GM19351 (cell line): Measurements from ENCODE around the gene HLA-B.

Experiments
- ATAC-seq: cut with Tn5 transposase; IDR thresholded peaks from one replicate; pipeline ENCODE4 v1.9.1; 2021; ENCODE audit warnings: mild to moderate bottlenecking, moderate library complexity; ENCODE audit not compliant: unreplicated experiment

Gene HLA-B

GRCh38 chr6:31353384-31353945 lies 3.5 kb downstream of the HLA-B start:
- no peak for ATAC-seq

GRCh38 chr6:31352683-31353383 lies 4.1 kb downstream of the HLA-B start:
- ATAC-seq, result no peak

GRCh38 chr6:31352310-31352682 lies 4.7 kb downstream of the HLA-B start:
- no peak for ATAC-seq

GRCh38 chr6:31351401-31352309 lies 5.3 kb downstream of the HLA-B start:
- ATAC-seq, result no peak

- ATAC-seq, result no peak
These were observed 6.0 kb downstream of the HLA-B start for GRCh38 chr6:31351033-31351380.

GRCh38 chr6:31350196-31351032 lies 6.6 kb downstream of the HLA-B start:
- no peak for ATAC-seq

- no peak for ATAC-seq
These were observed 7.7 kb downstream of the HLA-B start for GRCh38 chr6:31349301-31349700.

GRCh38 chr6:31345026-31345730 lies 11.8 kb downstream of the HLA-B start:
- no peak for ATAC-seq

GRCh38 chr6:31340228-31340627 lies 16.8 kb downstream of the HLA-B start:
- ATAC-seq, result no peak

GRCh38 chr6:31339210-31339609 lies 17.8 kb downstream of the HLA-B start:
- ATAC-seq, result no peak

GRCh38 chr6:31336896-31337496 lies 20.0 kb downstream of the HLA-B start:
- no peak for ATAC-seq

- ATAC-seq, result no peak
These were observed 24.1 kb downstream of the HLA-B start for GRCh38 chr6:31332637-31333602.

GRCh38 chr6:31328355-31328960 lies 28.5 kb downstream of the HLA-B start:
- ATAC-seq, result no peak

GRCh38 chr6:31321820-31322219 lies 35.2 kb downstream of the HLA-B start:
- no peak for ATAC-seq

GRCh38 chr6:31321005-31321707 lies 35.8 kb downstream of the HLA-B start:
- ATAC-seq, result no peak

GRCh38 chr6:31317036-31317435 lies 39.9 kb downstream of the HLA-B start:
- ATAC-seq, result no peak

GRCh38 chr6:31309641-31310040 lies 47.3 kb downstream of the HLA-B start:
- no peak for ATAC-seq

GRCh38 chr6:31308845-31309175 lies 48.2 kb downstream of the HLA-B start:
- ATAC-seq, result no peak
